Activated naive CD8-positive, alpha-beta T cell treated with anti-CD3 and anti-CD28 coated beads, Interleukin-2, amount 50 U/mL, for 24 hours (primary cell): ENCODE results near the gene NUDT7.

Experiments used
- ATAC-seq: fragments of 150-1000 bp; cut with Tn5 transposase; one replicate; pipeline ENCODE4 v1.10.0; 2021
- DNase-seq: peaks from one replicate; pipeline ENCODE4 v3.0.0; 2021
- H3K27ac Mint-ChIP-seq: one replicate; pipeline ENCODE4 v1.8.0; 2021; ENCODE audit warnings: mild to moderate bottlenecking, mixed read lengths
- H3K27me3 Mint-ChIP-seq: one replicate; pipeline ENCODE4 v1.8.0; 2021; ENCODE audit warnings: mixed read lengths
- H3K36me3 Mint-ChIP-seq: one replicate; pipeline ENCODE4 v1.8.0; 2021; ENCODE audit warnings: low read depth, mixed read lengths
- H3K4me1 Mint-ChIP-seq: one replicate; pipeline ENCODE4 v1.8.0; 2021; ENCODE audit warnings: mixed read lengths
- H3K4me3 Mint-ChIP-seq: one replicate; pipeline ENCODE4 v1.8.0; 2021; ENCODE audit warnings: mild to moderate bottlenecking, moderate library complexity, mixed read lengths
- H3K9me3 Mint-ChIP-seq: one replicate; pipeline ENCODE4 v1.8.0; 2021; ENCODE audit warnings: mixed read lengths

NUDT7 gene

DNA sequence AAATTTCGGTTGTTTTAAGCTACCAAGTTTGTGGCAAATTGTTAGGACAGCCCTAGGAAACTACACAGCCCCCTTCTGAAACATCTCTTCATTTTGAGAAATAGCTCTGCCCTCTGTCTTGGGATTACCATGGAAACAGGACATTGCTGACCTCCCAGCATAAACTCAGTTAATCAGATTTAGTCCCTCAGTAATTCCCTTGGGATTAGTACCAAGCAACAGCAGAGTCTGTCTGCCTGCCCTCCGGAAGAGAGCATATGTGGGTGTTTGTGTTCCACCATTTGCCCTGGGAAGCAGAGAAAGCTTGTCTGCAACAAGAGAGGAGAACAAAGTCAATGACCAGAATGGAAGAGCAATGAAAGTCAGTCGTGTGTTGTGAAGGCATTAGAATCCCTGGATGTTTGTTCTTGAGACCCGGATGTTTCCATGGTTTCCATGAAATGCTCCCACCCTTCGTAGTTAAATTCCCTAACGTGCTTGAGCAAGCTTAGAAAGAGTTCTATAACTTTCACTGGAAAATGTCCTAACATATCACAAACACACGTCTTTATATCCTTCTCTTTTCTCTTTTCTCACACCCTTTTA, 26.2 kb downstream of the NUDT7 start:
- H3K9me3 Mint-ChIP-seq: no peaks in the 10 kb centered on the region
- no peak overlapping the region for H3K27ac Mint-ChIP-seq
- no peaks in the 10 kb centered on the region for H3K4me1 Mint-ChIP-seq
- H3K27me3 Mint-ChIP-seq: peaks cover 6% of the 10 kb centered on the region
- no peak for DNase-seq
- H3K4me3 Mint-ChIP-seq: no peak overlapping the region
- H3K36me3 Mint-ChIP-seq: no peaks in the 10 kb centered on the region
- no peak for ATAC-seq

DNA sequence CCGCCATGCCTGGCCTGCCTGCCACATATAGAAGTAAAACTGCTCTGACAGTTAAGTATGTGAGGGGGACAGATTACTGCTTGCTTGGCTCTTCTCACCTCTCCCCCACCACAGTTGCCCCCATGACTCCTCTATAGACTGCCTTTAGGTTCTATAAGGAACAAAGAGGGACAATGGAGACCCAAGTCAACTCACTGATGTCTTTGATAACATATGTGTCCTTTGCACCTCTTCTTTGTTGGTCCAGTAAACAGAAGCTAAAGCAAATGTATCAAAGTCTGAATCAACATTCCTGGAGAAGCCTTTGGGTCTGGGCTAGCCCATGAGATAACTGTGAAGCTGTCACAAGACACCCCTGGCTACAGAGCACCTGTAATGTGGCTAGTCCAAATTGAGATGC, 27.1 kb downstream of the NUDT7 start:
- no peak for ATAC-seq
- DNase-seq: no peak
- Mint-ChIP-seq H3K27me3 (peaks cover 6% of the 10 kb centered on the region), H3K27ac (no peak overlapping the region), H3K36me3 (no peaks in the 10 kb centered on the region), H3K4me3 (no peak overlapping the region), H3K4me1 (no peaks in the 10 kb centered on the region), H3K9me3 (no peaks in the 10 kb centered on the region)

DNA sequence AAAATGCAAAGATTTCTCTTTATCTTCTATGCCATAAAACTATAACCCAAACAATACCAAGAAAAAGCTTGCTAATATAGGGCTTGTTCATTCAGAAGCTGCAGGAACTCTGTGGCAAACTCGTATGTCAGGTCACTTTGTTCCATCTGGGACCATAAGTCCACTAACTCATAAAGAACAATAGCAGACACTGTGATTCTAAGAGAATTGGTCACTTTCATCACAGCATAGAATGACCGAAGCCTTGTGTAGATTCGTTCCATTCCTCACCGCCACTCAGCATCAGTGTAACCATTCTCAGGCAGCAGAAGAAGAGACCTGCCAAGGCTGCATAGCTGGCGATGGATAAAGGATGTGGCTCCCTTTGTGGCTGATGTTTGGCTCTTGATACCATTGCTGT, 35.7 kb downstream of the NUDT7 start:
- H3K4me1 Mint-ChIP-seq: no peaks in the 10 kb centered on the region
- no peaks in the 10 kb centered on the region for H3K36me3 Mint-ChIP-seq
- ATAC-seq: no peak
- no peak overlapping the region for H3K4me3 Mint-ChIP-seq
- no peaks in the 10 kb centered on the region for H3K27me3 Mint-ChIP-seq
- no peak for DNase-seq
- H3K27ac Mint-ChIP-seq: no peak overlapping the region
- H3K9me3 Mint-ChIP-seq: no peaks in the 10 kb centered on the region

DNA sequence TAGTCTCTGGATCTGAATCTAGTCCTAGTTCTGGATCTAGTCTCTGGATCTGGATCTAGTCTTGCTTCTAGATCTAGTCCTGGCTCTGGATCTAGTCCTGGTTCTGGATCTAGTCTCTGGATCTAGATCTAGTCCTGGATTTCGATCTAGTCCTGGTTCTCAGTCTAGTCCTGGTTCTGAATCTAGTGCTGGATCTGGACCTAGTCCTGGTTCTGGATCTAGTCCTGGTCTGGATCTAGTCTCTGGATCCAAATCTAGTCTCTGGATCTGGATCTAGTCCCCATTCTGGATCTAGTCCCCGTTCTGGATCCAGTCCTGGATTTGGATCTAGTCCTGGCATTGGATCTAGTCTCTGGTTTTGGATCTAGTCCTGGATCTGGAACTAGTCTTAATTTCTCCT, 36.2 kb downstream of the NUDT7 start:
- no peaks in the 10 kb centered on the region for H3K9me3 Mint-ChIP-seq
- DNase-seq: no peak
- no peak overlapping the region for H3K4me3 Mint-ChIP-seq
- no peaks in the 10 kb centered on the region for H3K27me3 Mint-ChIP-seq
- ATAC-seq: no peak
- no peak overlapping the region for H3K27ac Mint-ChIP-seq
- H3K4me1 Mint-ChIP-seq: no peaks in the 10 kb centered on the region
- H3K36me3 Mint-ChIP-seq: no peaks in the 10 kb centered on the region

DNA sequence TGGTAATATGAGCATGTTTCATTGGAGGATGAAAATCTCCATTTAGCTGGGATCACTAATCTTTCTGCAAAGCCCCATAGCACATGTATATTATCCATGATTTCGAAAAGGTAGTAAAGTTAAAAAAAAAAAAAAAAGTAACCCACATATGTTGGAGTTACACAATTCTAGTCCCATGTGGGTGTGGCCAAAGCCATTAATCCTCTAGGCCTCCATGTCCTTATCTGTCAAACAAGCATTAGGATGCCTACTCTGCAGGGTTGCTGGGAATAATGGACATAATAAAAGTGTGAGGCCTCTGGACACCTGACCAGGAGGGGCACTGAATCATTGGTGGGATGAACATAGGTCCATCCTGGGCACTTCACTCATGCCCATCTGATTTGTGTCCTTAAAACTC, 36.9 kb downstream of the NUDT7 start:
- Mint-ChIP-seq H3K9me3 (no peaks in the 10 kb centered on the region), H3K27ac (no peak overlapping the region), H3K4me3 (no peak overlapping the region), H3K27me3 (no peaks in the 10 kb centered on the region), H3K36me3 (no peaks in the 10 kb centered on the region), H3K4me1 (no peaks in the 10 kb centered on the region)
- no peak for ATAC-seq
- DNase-seq: no peak

DNA sequence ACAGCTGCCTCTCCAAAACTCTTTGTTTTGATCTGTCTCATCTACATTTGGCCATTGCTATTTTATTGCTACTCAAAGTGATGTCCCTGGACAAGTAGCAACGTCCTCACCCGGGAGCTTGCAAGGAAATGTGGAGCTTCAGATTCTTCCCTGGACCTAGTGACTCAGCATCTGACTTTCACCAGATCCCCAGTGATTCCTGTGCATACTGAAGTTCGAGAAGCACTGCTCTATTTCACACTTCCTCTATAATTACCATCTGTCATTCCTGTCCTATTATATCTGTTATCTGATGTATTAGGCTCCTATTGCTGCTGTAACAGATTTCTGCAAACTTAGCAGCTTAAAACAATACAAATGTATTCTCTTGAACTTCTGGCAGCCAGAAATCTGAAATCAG, 37.5 kb downstream of the NUDT7 start:
- H3K4me3 Mint-ChIP-seq: no peak overlapping the region
- H3K4me1 Mint-ChIP-seq: no peaks in the 10 kb centered on the region
- H3K36me3 Mint-ChIP-seq: no peaks in the 10 kb centered on the region
- no peaks in the 10 kb centered on the region for H3K27me3 Mint-ChIP-seq
- no peak overlapping the region for H3K27ac Mint-ChIP-seq
- ATAC-seq (no peak), DNase-seq (no peak)
- H3K9me3 Mint-ChIP-seq: no peaks in the 10 kb centered on the region

DNA sequence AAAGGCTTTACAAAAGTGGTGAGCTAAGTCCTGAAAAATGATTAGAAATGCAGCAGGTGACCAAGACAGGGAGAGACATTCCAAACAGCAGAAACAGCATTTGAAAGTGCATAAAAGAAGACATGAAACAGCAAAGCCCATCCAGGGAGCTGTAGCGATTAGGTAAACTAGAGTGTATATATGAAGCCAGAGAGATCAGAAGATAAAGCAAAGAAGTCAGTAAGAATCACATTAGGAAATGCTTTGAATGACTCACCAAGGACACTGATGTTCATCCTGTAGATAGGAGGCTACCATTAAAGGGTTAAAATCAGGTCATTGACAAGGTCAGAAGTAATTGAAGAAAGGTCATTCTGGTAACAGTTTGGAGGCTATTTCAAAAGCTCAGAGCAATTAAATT, 38.5 kb downstream of the NUDT7 start:
- no peak overlapping the region for H3K27ac Mint-ChIP-seq
- ATAC-seq: no peak

DNA sequence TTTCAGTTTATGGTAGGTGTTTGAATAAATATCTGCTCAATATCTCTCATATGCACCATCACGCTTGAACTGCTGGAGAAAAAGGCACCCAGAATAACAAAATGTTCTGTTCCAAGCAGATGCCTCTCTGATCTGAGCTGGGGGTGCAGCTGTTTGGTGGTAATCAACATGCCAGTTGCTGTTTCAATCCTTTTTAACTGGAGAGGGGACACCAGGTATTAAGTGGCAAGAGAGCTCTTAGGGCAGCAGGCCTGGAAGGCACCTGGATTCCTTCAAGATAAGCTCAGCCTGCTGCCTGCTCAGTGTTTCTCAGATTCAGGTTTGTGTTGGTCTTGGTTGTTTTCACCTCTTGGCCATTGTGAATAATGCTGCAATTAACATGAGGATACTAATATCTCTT, 38.9 kb downstream of the NUDT7 start:
- Mint-ChIP-seq H3K4me1 (no peaks in the 10 kb centered on the region), H3K4me3 (no peak overlapping the region), H3K36me3 (no peaks in the 10 kb centered on the region), H3K27ac (no peak overlapping the region), H3K9me3 (no peaks in the 10 kb centered on the region), H3K27me3 (peaks cover 1% of the 10 kb centered on the region)
- DNase-seq: no peak
- ATAC-seq: no peak

More for the DNA sequence above, 38.5 kb downstream of the NUDT7 start:
- no peaks in the 10 kb centered on the region for H3K9me3 Mint-ChIP-seq
- DNase-seq: no peak
- no peak overlapping the region for H3K4me3 Mint-ChIP-seq
- no peaks in the 10 kb centered on the region for H3K36me3 Mint-ChIP-seq
- H3K27me3 Mint-ChIP-seq: no peaks in the 10 kb centered on the region
- H3K4me1 Mint-ChIP-seq: no peaks in the 10 kb centered on the region

DNA sequence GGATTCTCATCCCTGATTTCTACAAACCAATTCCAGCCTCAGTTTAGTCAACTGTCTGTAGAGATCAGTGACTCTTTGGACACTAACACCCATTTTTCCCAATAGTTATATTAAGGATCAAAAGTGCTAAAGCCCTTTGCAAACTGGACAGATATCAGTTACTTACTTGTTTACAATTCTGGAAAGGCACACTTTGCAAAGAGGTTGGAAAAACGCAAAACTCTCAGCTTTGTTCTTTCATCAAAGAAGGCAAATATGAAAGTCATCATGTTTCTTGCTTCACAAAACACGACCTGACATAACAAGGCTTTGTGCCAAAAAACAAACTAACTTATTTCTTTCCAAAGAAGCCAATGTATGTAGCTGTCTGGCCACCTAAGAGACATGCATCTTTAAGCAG, 39.9 kb downstream of the NUDT7 start:
- Mint-ChIP-seq H3K4me1 (no peaks in the 10 kb centered on the region), H3K4me3 (no peak overlapping the region), H3K27me3 (peaks cover 5% of the 10 kb centered on the region), H3K36me3 (no peaks in the 10 kb centered on the region), H3K27ac (no peak overlapping the region), H3K9me3 (no peaks in the 10 kb centered on the region)
- DNase-seq (no peak), ATAC-seq (no peak)

DNA sequence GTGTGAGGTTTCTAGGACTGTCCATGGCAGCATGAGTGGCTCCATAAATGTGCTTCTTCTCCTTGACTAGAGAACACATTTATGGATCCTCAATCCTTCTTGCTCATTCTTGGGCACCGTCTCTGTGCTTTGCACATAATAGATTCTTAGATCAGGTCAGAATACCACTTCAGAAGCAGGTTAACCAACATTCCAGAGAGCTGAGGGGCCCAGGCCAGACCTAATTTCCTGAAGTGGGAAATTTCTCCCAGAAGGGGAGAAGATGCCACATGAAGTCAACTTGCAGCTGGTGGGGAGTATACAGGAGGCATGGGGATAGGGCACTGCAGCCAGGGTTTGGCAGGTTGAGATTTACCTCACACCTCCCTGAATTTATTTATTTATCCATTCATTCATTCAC, 41.7 kb downstream of the NUDT7 start:
- no peak overlapping the region for H3K27ac Mint-ChIP-seq
- ATAC-seq (no peak), DNase-seq (no peak)
- H3K36me3 Mint-ChIP-seq: no peaks in the 10 kb centered on the region
- H3K4me1 Mint-ChIP-seq: no peaks in the 10 kb centered on the region
- no peak overlapping the region for H3K4me3 Mint-ChIP-seq
- H3K27me3 Mint-ChIP-seq: peaks cover 7% of the 10 kb centered on the region
- H3K9me3 Mint-ChIP-seq: no peaks in the 10 kb centered on the region

DNA sequence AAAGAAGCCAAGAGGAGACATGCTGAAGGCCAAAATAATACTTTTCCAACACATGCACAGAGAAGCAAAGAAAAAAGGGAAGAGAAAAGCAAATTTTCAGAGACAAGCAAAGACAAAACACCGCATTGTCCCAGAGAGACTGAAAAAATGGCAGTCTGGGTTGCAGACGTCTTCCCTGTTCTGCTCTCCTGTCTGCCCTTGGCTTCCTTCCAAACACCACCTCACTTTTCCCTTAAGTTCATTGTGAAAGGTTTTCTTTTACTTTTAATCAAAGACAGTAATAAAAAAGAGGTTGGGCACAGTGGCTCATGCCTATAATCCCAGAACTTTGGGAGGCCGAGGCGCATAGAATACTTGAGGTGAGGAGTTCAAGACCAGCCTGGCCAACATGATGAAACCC, 44.9 kb downstream of the NUDT7 start:
- H3K27me3 Mint-ChIP-seq: peaks cover 7% of the 10 kb centered on the region
- no peaks in the 10 kb centered on the region for H3K4me1 Mint-ChIP-seq
- no peak overlapping the region for H3K4me3 Mint-ChIP-seq
- H3K36me3 Mint-ChIP-seq: no peaks in the 10 kb centered on the region
- no peaks in the 10 kb centered on the region for H3K9me3 Mint-ChIP-seq
- no peak overlapping the region for H3K27ac Mint-ChIP-seq
- no peak for ATAC-seq
- no peak for DNase-seq

DNA sequence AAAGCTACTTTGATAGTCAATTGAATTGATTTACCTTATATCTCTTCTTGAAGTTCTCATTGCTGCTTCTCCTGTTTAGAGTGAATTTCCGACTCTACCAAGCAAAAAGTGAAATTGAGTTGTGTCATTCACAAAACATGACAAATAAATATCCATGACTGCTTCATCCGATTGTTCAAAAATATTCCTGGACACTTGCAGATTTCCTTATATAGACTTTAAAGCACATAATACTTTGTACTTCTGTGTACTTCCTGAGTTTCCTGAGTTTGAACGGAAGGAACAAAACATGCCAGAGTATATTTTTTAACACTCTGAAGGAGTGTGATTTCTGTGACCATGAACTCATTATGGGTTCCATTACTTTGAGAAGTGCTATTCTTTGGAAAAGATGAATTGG, 45.5 kb downstream of the NUDT7 start:
- ATAC-seq: no peak
- Mint-ChIP-seq H3K9me3 (no peaks in the 10 kb centered on the region), H3K27ac (no peak overlapping the region), H3K36me3 (no peaks in the 10 kb centered on the region), H3K4me3 (no peak overlapping the region), H3K4me1 (no peaks in the 10 kb centered on the region), H3K27me3 (peaks cover 7% of the 10 kb centered on the region)
- no peak for DNase-seq

DNA sequence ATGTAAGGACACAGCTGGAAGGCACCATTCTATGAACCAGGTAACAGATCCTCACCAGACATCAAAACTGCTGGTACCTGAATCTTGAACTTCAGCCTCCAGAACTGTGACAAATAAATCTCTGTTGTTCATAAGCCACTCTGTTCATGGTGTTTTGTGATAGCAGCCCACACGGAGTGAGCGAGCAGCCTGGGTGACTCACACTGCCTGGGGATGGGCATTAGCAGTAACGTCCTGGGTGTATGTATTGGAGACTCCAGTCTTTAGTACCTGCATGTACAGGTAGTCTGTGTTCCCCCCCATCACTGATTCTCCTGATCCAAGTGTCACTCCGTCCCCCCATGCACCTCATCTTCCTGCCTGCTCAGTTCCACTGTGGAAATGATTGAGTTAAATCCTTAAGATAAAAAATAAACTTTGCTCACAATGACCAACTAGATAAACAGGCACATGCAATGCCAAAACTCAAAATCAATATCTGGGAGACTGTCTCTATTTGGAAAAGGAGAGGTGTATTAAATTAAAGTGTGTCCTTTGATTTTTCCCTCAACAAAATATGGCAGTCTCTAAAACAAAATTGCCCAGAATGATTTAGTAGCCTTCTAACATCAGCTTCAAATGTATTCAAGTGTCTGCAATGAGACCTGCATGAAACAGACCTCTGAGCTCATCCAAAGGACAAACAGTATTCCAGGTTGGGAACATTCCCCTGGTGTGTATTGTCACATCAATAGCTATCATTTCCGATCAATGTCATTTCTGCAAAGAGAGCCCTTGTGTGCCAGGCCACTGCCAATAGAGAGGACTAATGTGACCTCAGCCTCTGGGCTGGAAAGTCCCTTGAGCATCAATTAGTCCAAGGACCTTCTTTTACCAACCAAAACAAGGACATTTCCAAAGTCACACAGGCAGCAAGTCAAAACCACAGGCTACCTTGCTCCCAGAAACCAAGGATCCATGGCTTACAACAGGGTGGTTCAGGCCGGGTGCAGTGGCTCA, 53.9 kb downstream of the NUDT7 start:
- ATAC-seq (no peak), DNase-seq (no peak)
- Mint-ChIP-seq H3K27me3 (peaks cover 4% of the 10 kb centered on the region), H3K9me3 (no peaks in the 10 kb centered on the region), H3K4me1 (no peaks in the 10 kb centered on the region), H3K36me3 (no peaks in the 10 kb centered on the region), H3K27ac (no peak overlapping the region), H3K4me3 (no peak overlapping the region)

DNA sequence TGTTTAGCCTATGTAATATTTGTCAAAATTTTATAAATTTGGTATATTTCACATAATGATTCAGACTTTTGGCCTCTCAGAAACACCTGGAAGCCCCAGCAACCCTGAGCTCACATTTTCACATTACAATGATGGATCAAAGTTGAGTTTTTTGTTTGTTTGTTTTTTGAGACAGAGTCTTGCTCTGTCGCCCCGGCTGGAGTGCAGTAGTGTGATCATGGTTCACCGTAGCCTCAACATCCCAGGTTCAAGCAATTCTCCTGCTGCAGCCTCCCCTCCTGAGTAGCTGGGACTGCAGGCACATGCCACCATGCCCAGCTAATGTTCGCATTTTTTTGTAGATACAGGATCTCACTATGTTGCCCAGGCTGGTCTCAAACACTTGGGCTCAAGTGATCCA, 55.4 kb downstream of the NUDT7 start:
- Mint-ChIP-seq H3K27ac (no peak overlapping the region), H3K27me3 (peaks cover 4% of the 10 kb centered on the region)
- no peak for ATAC-seq

DNA sequence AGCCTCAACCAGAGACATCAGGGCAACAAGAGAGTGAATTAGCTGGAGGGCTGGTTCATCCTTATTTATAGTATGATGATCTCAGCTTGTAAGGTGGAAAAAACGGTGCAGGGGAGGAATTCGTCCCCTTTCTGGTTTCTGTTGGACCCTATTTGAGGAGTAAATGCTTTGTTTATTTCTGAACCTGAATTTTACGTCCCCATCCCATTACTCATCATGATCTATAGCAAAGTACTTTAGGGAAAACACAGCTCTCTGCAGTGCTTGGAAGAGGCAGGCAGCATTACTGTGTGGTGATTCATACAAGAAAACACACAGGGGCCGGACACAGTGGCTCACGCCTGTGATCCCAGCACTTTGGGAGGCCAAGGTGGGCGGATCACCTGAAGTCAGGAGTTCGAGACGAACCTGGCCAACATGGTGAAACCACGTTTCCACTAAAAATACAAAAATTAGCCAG, 58.1 kb downstream of the NUDT7 start:
- Mint-ChIP-seq H3K4me3 (no peak overlapping the region), H3K27ac (no peak overlapping the region), H3K27me3 (peaks cover 8% of the 10 kb centered on the region), H3K36me3 (no peaks in the 10 kb centered on the region), H3K9me3 (no peaks in the 10 kb centered on the region), H3K4me1 (no peaks in the 10 kb centered on the region)
- DNase-seq (no peak), ATAC-seq (no peak)

More for the DNA sequence above, 55.4 kb downstream of the NUDT7 start:
- Mint-ChIP-seq H3K36me3 (no peaks in the 10 kb centered on the region), H3K4me1 (no peaks in the 10 kb centered on the region), H3K4me3 (no peak overlapping the region), H3K9me3 (no peaks in the 10 kb centered on the region)
- DNase-seq: no peak
